Measurements from ENCODE around the gene PITX2.
A peak's percentile ranks its signal among the peaks of the same experiment; 100 is the strongest.

The PITX2 gene

GRCh38 chr4:110635163-110635865 lies 12.4 kb upstream of the PITX2 start:
- no peak for DNase-seq (ENCODE audit: insufficient read length)
- no peak for TF ChIP-seq POLR2A (IDR thresholded peaks at IDR 0.05; ENCODE audit: low read depth, low read length)
- TF ChIP-seq POLR2AphosphoS5 (IDR thresholded peaks at IDR 0.05; ENCODE audit: low read depth, low read length): no peak
- no peak for TF ChIP-seq TAF1 (IDR thresholded peaks at IDR 0.05; ENCODE audit: borderline replicate concordance, low read depth, low read length)
- FAIRE-seq: no peak

GRCh38 chr4:110634350-110635162 lies 11.7 kb upstream of the PITX2 start:
- no peak for DNase-seq (ENCODE audit: insufficient read length)
- TF ChIP-seq POLR2AphosphoS5 (IDR thresholded peaks at IDR 0.05; ENCODE audit: low read depth, low read length) (no peak), POLR2A (IDR thresholded peaks at IDR 0.05; ENCODE audit: low read depth, low read length) (no peak), TAF1 (IDR thresholded peaks at IDR 0.05; ENCODE audit: borderline replicate concordance, low read depth, low read length) (no peak)
- no peak for FAIRE-seq

- TF ChIP-seq POLR2AphosphoS5 (IDR thresholded peaks at IDR 0.05; ENCODE audit: low read depth, low read length) (no peak), POLR2A (IDR thresholded peaks at IDR 0.05; ENCODE audit: low read depth, low read length) (no peak), TAF1 (IDR thresholded peaks at IDR 0.05; ENCODE audit: borderline replicate concordance, low read depth, low read length) (no peak)
- FAIRE-seq: no peak
- no peak for DNase-seq (ENCODE audit: insufficient read length)
Measured at GRCh38 chr4:110633358-110634341, 10.8 kb upstream of the PITX2 start.

GRCh38 chr4:110632506-110633357 lies 9.9 kb upstream of the PITX2 start:
- DNase-seq (ENCODE audit: insufficient read length) (no peak), FAIRE-seq (no peak)
- TF ChIP-seq POLR2A (IDR thresholded peaks at IDR 0.05; ENCODE audit: low read depth, low read length) (no peak), POLR2AphosphoS5 (IDR thresholded peaks at IDR 0.05; ENCODE audit: low read depth, low read length) (no peak), TAF1 (IDR thresholded peaks at IDR 0.05; ENCODE audit: borderline replicate concordance, low read depth, low read length) (no peak)

- TF ChIP-seq POLR2AphosphoS5 (IDR thresholded peaks at IDR 0.05; ENCODE audit: low read depth, low read length) (no peak), POLR2A (IDR thresholded peaks at IDR 0.05; ENCODE audit: low read depth, low read length) (no peak), TAF1 (IDR thresholded peaks at IDR 0.05; ENCODE audit: borderline replicate concordance, low read depth, low read length) (no peak)
- FAIRE-seq (peak; percentile 73), DNase-seq (ENCODE audit: insufficient read length) (peak; percentile 59)
Measured at GRCh38 chr4:110631584-110632505, 9.0 kb upstream of the PITX2 start.

GRCh38 chr4:110630688-110631402 lies 8.0 kb upstream of the PITX2 start:
- TF ChIP-seq TAF1 (IDR thresholded peaks at IDR 0.05; ENCODE audit: borderline replicate concordance, low read depth, low read length) (no peak), POLR2AphosphoS5 (IDR thresholded peaks at IDR 0.05; ENCODE audit: low read depth, low read length) (no peak), POLR2A (IDR thresholded peaks at IDR 0.05; ENCODE audit: low read depth, low read length) (no peak)
- DNase-seq (ENCODE audit: insufficient read length): no peak
- no peak for FAIRE-seq

- no peak for DNase-seq (ENCODE audit: insufficient read length)
- no peak for TF ChIP-seq TAF1 (IDR thresholded peaks at IDR 0.05; ENCODE audit: borderline replicate concordance, low read depth, low read length)
- no peak for TF ChIP-seq POLR2A (IDR thresholded peaks at IDR 0.05; ENCODE audit: low read depth, low read length)
- TF ChIP-seq POLR2AphosphoS5 (IDR thresholded peaks at IDR 0.05; ENCODE audit: low read depth, low read length): no peak
- FAIRE-seq: no peak
Measured at GRCh38 chr4:110629780-110630687, 7.2 kb upstream of the PITX2 start.

- TF ChIP-seq POLR2AphosphoS5 (IDR thresholded peaks at IDR 0.05; ENCODE audit: low read depth, low read length) (no peak), TAF1 (IDR thresholded peaks at IDR 0.05; ENCODE audit: borderline replicate concordance, low read depth, low read length) (no peak), POLR2A (IDR thresholded peaks at IDR 0.05; ENCODE audit: low read depth, low read length) (no peak)
- FAIRE-seq: no peak
- no peak for DNase-seq (ENCODE audit: insufficient read length)
Measured at GRCh38 chr4:110629214-110629754, 6.4 kb upstream of the PITX2 start.

Data from GM12892 (cell line).